Fibroblast of lung (primary cell): ENCODE results near the gene CTNNA2. TPM values are rescaled to one million over a fixed set of nuclear protein-coding genes. Genes with fewer than 3 reads are reported as not detected.

Experiments
- DNase-seq, 2 donors: peaks; one replicate each; pipeline versions ENCODE4 v3.0.0 to v3.0.0-alpha.2; 2010; ENCODE audit warnings: low read depth in 2 of 2
- H2AFZ ChIP-seq: 2 replicates; pipeline ENCODE4 v1.5.1; 2012; ENCODE audit warnings: low read length, control low read depth, inconsistent platforms
- H3K27ac ChIP-seq: 2 replicates; pipeline ENCODE4 v1.5.1; 2011; ENCODE audit warnings: low read length, control low read depth; ENCODE audit not compliant: insufficient read depth
- H3K27me3 ChIP-seq: 2 replicates; pipeline ENCODE4 v1.5.1; 2011; ENCODE audit warnings: mild to moderate bottlenecking, low read length; ENCODE audit not compliant: control insufficient read depth, insufficient read depth
- H3K36me3 ChIP-seq: 2 replicates; pipeline ENCODE4 v1.5.1; 2011; ENCODE audit warnings: low read length; ENCODE audit not compliant: control insufficient read depth, insufficient read depth
- H3K4me1 ChIP-seq: 2 replicates; pipeline ENCODE4 v1.5.1; 2011; ENCODE audit warnings: low read length; ENCODE audit not compliant: control insufficient read depth, insufficient read depth; ENCODE audit errors: extremely low read depth
- H3K4me2 ChIP-seq: 2 replicates; pipeline ENCODE4 v1.5.1; 2011; ENCODE audit warnings: low read length, control low read depth; ENCODE audit not compliant: insufficient read depth; ENCODE audit errors: extremely low read depth
- H3K4me3 ChIP-seq, 4 experiments: fragments of 200-600 bp in 1 of 4; sonication (generic) in 1 of 4; replicated peaks in 1 of 4; 2 replicates each; pipeline ENCODE4 v1.5.1; 2011 to 2016; ENCODE audit warnings: low read length in 4 of 4, low read depth in 3 of 4, mild to moderate bottlenecking in 3 of 4, control low read depth in 2 of 4, inconsistent platforms in 1 of 4, mixed read lengths in 1 of 4; ENCODE audit not compliant: insufficient read depth in 1 of 4; ENCODE audit errors: control extremely low read depth in 1 of 4
- H3K79me2 ChIP-seq: 2 replicates; pipeline ENCODE4 v1.5.1; 2012; ENCODE audit warnings: mild to moderate bottlenecking, low read length, inconsistent platforms; ENCODE audit not compliant: control insufficient read depth, insufficient read depth
- H3K9ac ChIP-seq: 2 replicates; pipeline ENCODE4 v1.5.1; 2011; ENCODE audit warnings: mild to moderate bottlenecking, low read length, control low read depth; ENCODE audit not compliant: insufficient read depth
- H3K9me3 ChIP-seq: 2 replicates; pipeline ENCODE4 v1.5.1; 2012; ENCODE audit warnings: low read depth, low read length; ENCODE audit not compliant: control insufficient read depth, insufficient read depth
- H4K20me1 ChIP-seq: 2 replicates; pipeline ENCODE4 v1.5.1; 2011; ENCODE audit warnings: low read length; ENCODE audit not compliant: control insufficient read depth, insufficient read depth; ENCODE audit errors: extremely low read depth
- EZH2 ChIP-seq: IDR thresholded peaks from 2 replicates; pipeline ENCODE4 v1.5.1; 2012; ENCODE audit warnings: low read length, control low read depth, mild to moderate bottlenecking; ENCODE audit errors: missing control alignments
- polyA plus RNA-seq, 2 donors: library from polyadenylated mRNA; depleted of rRNA in 1 of 2; stranded (reverse) in 1 of 2; unstranded in 1 of 2; fragments of >200 nt; gene quantifications; 2 replicates each; pipeline ENCODE4 v1.2.1, GENCODE V29; 2011 to 2012; ENCODE audit warnings: missing spikeins in 1 of 2
- total RNA-seq: library from RNA; depleted of rRNA; stranded (reverse); fragments of >200 nt; gene quantifications from 2 replicates; pipeline ENCODE4 v1.2.1, GENCODE V29; 2014
- TF ChIP-seq, protein P1 (sequence below), 2 donors: IDR thresholded peaks in 1 of 2; conservative IDR thresholded peaks in 1 of 2; 1 replicate in 1 of 2; 2 replicates in 1 of 2; pipeline ENCODE4 v1.5.1; 2011 to 2012; ENCODE audit warnings: low read length in 2 of 2, control low read depth in 1 of 2, inconsistent platforms in 1 of 2, low read depth in 1 of 2, mild to moderate bottlenecking in 1 of 2

CTNNA2 gene
- total and polyA plus RNA-seq, 2 donors (not counting 1 experiment from before 2014, with no cell fraction given): not detected

DNA sequence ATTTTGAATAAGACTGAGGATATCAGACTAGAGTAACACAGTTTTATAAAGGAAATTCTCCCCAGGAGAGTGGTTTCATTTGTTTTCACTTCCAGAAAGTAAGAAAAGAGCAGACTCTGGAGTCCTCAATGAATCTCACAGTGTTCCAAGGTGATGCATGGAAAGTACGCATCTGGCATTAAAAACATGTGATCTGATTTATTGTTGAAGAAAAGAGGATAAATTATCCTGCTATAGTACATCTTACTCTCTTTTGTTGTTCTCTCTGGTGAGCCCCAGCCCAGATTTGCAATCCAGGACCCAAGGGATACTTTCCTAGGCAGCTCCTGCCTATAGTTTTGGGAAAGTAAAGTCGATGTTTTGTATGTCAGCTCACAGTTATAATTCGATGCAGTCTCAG, 285.9 kb downstream of the CTNNA2 start:
- Histone ChIP-seq H3K27me3 (no peaks in the 10 kb centered on the region), H3K27ac (no peak overlapping the region), H3K4me3 (no peak overlapping the region), H3K4me2 (no peak overlapping the region), H2AFZ (no peak overlapping the region), H3K9ac (no peak overlapping the region), H3K36me3 (no peaks in the 10 kb centered on the region), H4K20me1 (no peaks in the 10 kb centered on the region), H3K9me3 (no peaks in the 10 kb centered on the region), H3K79me2 (no peaks in the 10 kb centered on the region), H3K4me1 (no peaks in the 10 kb centered on the region)
- DNase-seq: no peak
- no peak for TF ChIP-seq EZH2
- TF ChIP-seq, protein P1, sequence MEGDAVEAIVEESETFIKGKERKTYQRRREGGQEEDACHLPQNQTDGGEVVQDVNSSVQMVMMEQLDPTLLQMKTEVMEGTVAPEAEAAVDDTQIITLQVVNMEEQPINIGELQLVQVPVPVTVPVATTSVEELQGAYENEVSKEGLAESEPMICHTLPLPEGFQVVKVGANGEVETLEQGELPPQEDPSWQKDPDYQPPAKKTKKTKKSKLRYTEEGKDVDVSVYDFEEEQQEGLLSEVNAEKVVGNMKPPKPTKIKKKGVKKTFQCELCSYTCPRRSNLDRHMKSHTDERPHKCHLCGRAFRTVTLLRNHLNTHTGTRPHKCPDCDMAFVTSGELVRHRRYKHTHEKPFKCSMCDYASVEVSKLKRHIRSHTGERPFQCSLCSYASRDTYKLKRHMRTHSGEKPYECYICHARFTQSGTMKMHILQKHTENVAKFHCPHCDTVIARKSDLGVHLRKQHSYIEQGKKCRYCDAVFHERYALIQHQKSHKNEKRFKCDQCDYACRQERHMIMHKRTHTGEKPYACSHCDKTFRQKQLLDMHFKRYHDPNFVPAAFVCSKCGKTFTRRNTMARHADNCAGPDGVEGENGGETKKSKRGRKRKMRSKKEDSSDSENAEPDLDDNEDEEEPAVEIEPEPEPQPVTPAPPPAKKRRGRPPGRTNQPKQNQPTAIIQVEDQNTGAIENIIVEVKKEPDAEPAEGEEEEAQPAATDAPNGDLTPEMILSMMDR (conservative IDR thresholded peaks at IDR 0.05 in 1 of 2, IDR thresholded peaks at IDR 0.05 in 1 of 2; ENCODE audit: low read depth in 1 of 2, low read length in 2 of 2): no peak

DNA sequence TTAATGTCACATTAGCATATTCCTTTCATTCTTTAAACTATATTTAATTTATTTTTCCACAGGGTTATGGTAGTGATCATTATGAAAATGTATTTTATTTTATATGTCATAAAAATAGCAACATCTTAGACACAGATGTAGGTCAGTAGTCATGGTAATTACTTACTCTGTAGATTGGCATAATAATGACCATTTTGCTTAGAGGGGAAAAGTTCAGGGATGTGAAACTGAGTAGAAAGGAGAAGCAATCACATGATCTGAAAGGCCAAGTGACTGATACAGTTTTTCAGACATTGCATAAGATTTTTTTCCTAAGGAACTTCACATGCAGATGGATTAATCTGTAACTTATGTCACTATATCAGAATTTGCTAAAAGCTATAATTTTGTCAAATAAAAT, 286.9 kb downstream of the CTNNA2 start:
- Histone ChIP-seq H3K9ac (no peak overlapping the region), H2AFZ (no peak overlapping the region), H3K79me2 (no peaks in the 10 kb centered on the region), H3K27me3 (no peaks in the 10 kb centered on the region), H3K4me1 (no peaks in the 10 kb centered on the region), H3K4me3 (no peak overlapping the region), H3K27ac (no peak overlapping the region), H3K4me2 (no peak overlapping the region), H3K36me3 (no peaks in the 10 kb centered on the region), H3K9me3 (no peaks in the 10 kb centered on the region), H4K20me1 (no peaks in the 10 kb centered on the region)
- no peak for DNase-seq
- TF ChIP-seq, protein P1 (conservative IDR thresholded peaks at IDR 0.05 in 1 of 2, IDR thresholded peaks at IDR 0.05 in 1 of 2; ENCODE audit: low read depth in 1 of 2, low read length in 2 of 2): no peak
- no peak for TF ChIP-seq EZH2

DNA sequence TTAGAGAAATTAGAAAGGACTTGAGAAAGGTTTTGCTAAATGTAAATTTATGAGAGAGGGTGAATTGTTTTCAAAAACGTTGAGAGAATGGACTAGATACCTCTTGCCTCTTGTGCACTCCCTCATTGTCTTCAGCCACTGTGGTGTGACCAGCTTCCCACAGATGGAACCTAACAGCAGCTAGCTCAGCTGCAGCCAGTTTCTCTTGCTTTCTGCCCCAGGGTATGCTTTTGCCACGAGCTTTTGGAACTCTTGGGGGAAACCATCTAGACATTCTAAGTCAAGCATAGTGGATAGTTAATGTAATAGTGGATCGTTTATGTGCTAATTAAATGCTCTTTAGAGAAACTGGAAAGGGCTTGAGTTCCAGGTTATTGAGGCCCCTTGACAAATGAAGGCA, 288.2 kb downstream of the CTNNA2 start:
- no peak overlapping the region for H3K4me3 ChIP-seq
- H3K9ac ChIP-seq: no peak overlapping the region
- H3K4me1 ChIP-seq: no peaks in the 10 kb centered on the region
- no peaks in the 10 kb centered on the region for H3K9me3 ChIP-seq
- no peak overlapping the region for H2AFZ ChIP-seq
- no peak for DNase-seq
- no peaks in the 10 kb centered on the region for H3K79me2 ChIP-seq
- no peak for TF ChIP-seq EZH2
- TF ChIP-seq, protein P1 (conservative IDR thresholded peaks at IDR 0.05 in 1 of 2, IDR thresholded peaks at IDR 0.05 in 1 of 2; ENCODE audit: low read depth in 1 of 2, low read length in 2 of 2): no peak
- H3K27ac ChIP-seq: no peak overlapping the region
- H4K20me1 ChIP-seq: no peaks in the 10 kb centered on the region
- no peaks in the 10 kb centered on the region for H3K36me3 ChIP-seq
- no peaks in the 10 kb centered on the region for H3K27me3 ChIP-seq
- no peak overlapping the region for H3K4me2 ChIP-seq
